Measurements from ENCODE around the gene TIMM8B.

TIMM8B gene

GRCh38 chr11:112121981-112122615 is 35.5 kb upstream of the TIMM8B start:
- no peak for TF ChIP-seq CTCF (IDR thresholded peaks at IDR 0.05; ENCODE audit: low read depth, low read length)

DNA sequence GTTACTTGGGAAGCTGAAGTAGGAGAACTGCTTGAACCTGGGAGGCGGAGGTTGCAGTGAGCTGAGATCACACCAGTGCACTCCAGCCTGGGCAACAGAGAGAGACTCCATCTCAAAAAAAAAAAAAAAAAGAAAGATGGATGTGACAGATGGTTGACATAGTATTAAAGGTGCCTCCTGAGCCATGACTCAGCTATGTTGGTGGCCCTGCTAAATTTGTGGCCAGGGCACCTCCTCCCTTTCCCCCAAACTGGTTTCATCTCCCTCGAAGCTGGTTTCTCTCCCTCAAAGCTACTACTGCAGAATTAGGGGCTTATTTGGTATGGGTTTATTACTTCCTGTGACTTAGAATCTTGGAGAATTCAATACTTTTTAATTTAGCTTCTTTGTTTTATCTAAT is 31.6 kb upstream of the TIMM8B start:
- H3K4me3 ChIP-seq (ENCODE audit: low read depth, low read length), result no peak overlapping the region
- TF ChIP-seq CTCF (IDR thresholded peaks at IDR 0.05; ENCODE audit: low read depth, low read length), result no peak

More at GRCh38 chr11:112121981-112122615, 35.5 kb upstream of the TIMM8B start:
- H3K4me3 ChIP-seq (ENCODE audit: low read depth, low read length), result no peak overlapping the region

GRCh38 chr11:112115386-112115785 is 28.8 kb upstream of the TIMM8B start:
- TF ChIP-seq CTCF (IDR thresholded peaks at IDR 0.05; ENCODE audit: low read depth, low read length), result no peak
- no peak overlapping the region for H3K4me3 ChIP-seq (ENCODE audit: low read depth, low read length)

- no peak for TF ChIP-seq CTCF (IDR thresholded peaks at IDR 0.05; ENCODE audit: low read depth, low read length)
- H3K4me3 ChIP-seq (ENCODE audit: low read depth, low read length), result no peak overlapping the region
Observed at GRCh38 chr11:112114460-112114859, 27.9 kb upstream of the TIMM8B start.

GRCh38 chr11:112113539-112114457 is 27.2 kb upstream of the TIMM8B start:
- no peak overlapping the region for H3K4me3 ChIP-seq (ENCODE audit: low read depth, low read length)
- TF ChIP-seq CTCF (IDR thresholded peaks at IDR 0.05; ENCODE audit: low read depth, low read length), result peak; percentile 56

GRCh38 chr11:112106070-112106469 is 19.5 kb upstream of the TIMM8B start:
- TF ChIP-seq CTCF (IDR thresholded peaks at IDR 0.05; ENCODE audit: low read depth, low read length), result no peak
- H3K4me3 ChIP-seq (ENCODE audit: low read depth, low read length), result no peak overlapping the region

DNA sequence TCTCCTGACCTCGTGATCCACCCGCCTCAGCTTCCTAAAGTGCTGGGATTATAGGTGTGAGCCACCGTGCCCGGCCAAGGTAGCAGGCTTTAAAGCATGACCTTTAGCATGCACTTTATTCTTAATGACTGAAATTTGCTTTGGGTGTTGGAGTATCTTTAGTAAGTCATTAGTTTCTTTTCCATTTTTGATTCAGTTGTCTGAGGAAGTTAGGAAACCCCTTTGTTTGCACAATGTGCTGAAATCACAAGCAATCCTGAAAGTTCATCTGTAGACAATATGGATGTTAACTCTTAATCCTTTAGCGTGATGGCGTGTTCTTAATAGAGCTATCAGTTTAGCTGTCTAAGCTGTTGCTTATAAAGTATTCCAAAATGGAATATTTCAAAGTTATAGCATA is 16.9 kb upstream of the TIMM8B start:
- no peak for TF ChIP-seq CTCF (IDR thresholded peaks at IDR 0.05; ENCODE audit: low read depth, low read length)
- H3K4me3 ChIP-seq (ENCODE audit: low read depth, low read length), result no peak overlapping the region

Measured in WI38 (cell line).